AML-193 (cell line): ENCODE data around the gene GATA3.

Experiments
- DNase-seq, 2 experiments: peaks; one replicate each; lab custom pipeline; 2025; lab: John Stamatoyannopoulos, UW

Gene GATA3

GRCh38 chr10:8064436-8064835, 9.9 kb downstream of the GATA3 start:
- no peak for DNase-seq

- no peak for DNase-seq
Measured at GRCh38 chr10:8065651-8066050, 11.2 kb downstream of the GATA3 start.

- DNase-seq = no peak
Measured at GRCh38 chr10:8066124-8066523, 11.6 kb downstream of the GATA3 start.

GRCh38 chr10:8066797-8067196, 12.3 kb downstream of the GATA3 start:
- no peak for DNase-seq

- no peak for DNase-seq
Measured at GRCh38 chr10:8069108-8069507, 14.6 kb downstream of the GATA3 start.

GRCh38 chr10:8069627-8070026, 15.1 kb downstream of the GATA3 start:
- no peak for DNase-seq

- no peak for DNase-seq
Measured at GRCh38 chr10:8070440-8070839, 16.0 kb downstream of the GATA3 start.

GRCh38 chr10:8071006-8071405, 16.5 kb downstream of the GATA3 start:
- DNase-seq = no peak

- no peak for DNase-seq
Measured at GRCh38 chr10:8071666-8072065, 17.2 kb downstream of the GATA3 start.

- no peak for DNase-seq
Measured at GRCh38 chr10:8072211-8072610, 17.7 kb downstream of the GATA3 start.

GRCh38 chr10:8073691-8074416, 19.4 kb downstream of the GATA3 start:
- no peak for DNase-seq

GRCh38 chr10:8074881-8075280, 20.4 kb downstream of the GATA3 start:
- no peak for DNase-seq

- DNase-seq = no peak
Measured at GRCh38 chr10:8075282-8076260, 21.1 kb downstream of the GATA3 start.

GRCh38 chr10:8076933-8077332, 22.4 kb downstream of the GATA3 start:
- no peak for DNase-seq

GRCh38 chr10:8078027-8078426, 23.5 kb downstream of the GATA3 start:
- DNase-seq = no peak

- no peak for DNase-seq
Measured at GRCh38 chr10:8079126-8079525, 24.6 kb downstream of the GATA3 start.

GRCh38 chr10:8084799-8085198, 30.3 kb downstream of the GATA3 start:
- DNase-seq = no peak

- no peak for DNase-seq
Measured at GRCh38 chr10:8085251-8085650, 30.8 kb downstream of the GATA3 start.

GRCh38 chr10:8086315-8086714, 31.8 kb downstream of the GATA3 start:
- DNase-seq = no peak

- DNase-seq = no peak
Measured at GRCh38 chr10:8088504-8088903, 34.0 kb downstream of the GATA3 start.

GRCh38 chr10:8092428-8092827, 37.9 kb downstream of the GATA3 start:
- DNase-seq = no peak

- DNase-seq = no peak
Measured at GRCh38 chr10:8095959-8096358, 41.5 kb downstream of the GATA3 start.

GRCh38 chr10:8096931-8097330, 42.4 kb downstream of the GATA3 start:
- no peak for DNase-seq
